IMR-90 (cell line): ENCODE results near the gene OR6C74. TPM values are rescaled to one million over a fixed set of nuclear protein-coding genes. Genes with fewer than 3 reads are reported as not detected.

ENCODE experiments used
- ATAC-seq: fragments of 200-7000 bp; cut with Tn5 transposase; 2 replicates; pipeline ENCODE4 v1.9.1; 2020; ENCODE audit warnings: low read depth, mild to moderate bottlenecking, moderate library complexity
- BruUV-seq: library from RNA; stranded (reverse); fragments of 400-500 nt; replicated peaks from 2 replicates; lab custom pipeline; 2021; lab: Mats Ljungman, UMichigan
- CTCF ChIA-PET: fragments of 300-600 bp; formaldehyde crosslinking; extraction: SDS; loops from one replicate; lab custom pipeline; 2021; ENCODE audit warnings: antibody characterized with exemption; lab: Yijun Ruan, JAX
- POLR2A ChIA-PET: fragments of 300-600 bp; sonication (Branson Sonifier 250); formaldehyde crosslinking; loops from one replicate; lab custom pipeline; 2022; ENCODE audit warnings: antibody characterized with exemption; ENCODE audit not compliant: unreplicated experiment; lab: Charles Lee
- DNase-seq: peaks from one replicate; pipeline ENCODE4 v3.0.0; 2013
- H2AFZ ChIP-seq: replicated peaks from 2 replicates; pipeline ENCODE3; 2013; ENCODE audit warnings: low read length, mild to moderate bottlenecking; ENCODE audit not compliant: poor library complexity
- H2AK5ac ChIP-seq: 2 replicates; pipeline ENCODE4 v1.6.1; 2013; ENCODE audit warnings: low read depth, low read length, inconsistent platforms
- H2AK9ac ChIP-seq: replicated peaks from 2 replicates; pipeline ENCODE3; 2013; ENCODE audit warnings: mild to moderate bottlenecking, low read depth, low read length, moderate library complexity; ENCODE audit not compliant: poor library complexity
- H2BK120ac ChIP-seq: 2 replicates; pipeline ENCODE4 v1.6.1; 2013; ENCODE audit warnings: low read depth, low read length, inconsistent platforms
- H2BK15ac ChIP-seq: 3 replicates; pipeline ENCODE4 v1.6.1; 2013; ENCODE audit warnings: low read depth, low read length, inconsistent platforms
- H2BK20ac ChIP-seq: 2 replicates; pipeline ENCODE4 v1.6.1; 2013; ENCODE audit warnings: low read depth, mild to moderate bottlenecking, inconsistent platforms, low read length, moderate library complexity
- H2BK5ac ChIP-seq: 2 replicates; pipeline ENCODE4 v1.6.1; 2013; ENCODE audit warnings: mild to moderate bottlenecking, low read depth, low read length, inconsistent platforms; ENCODE audit not compliant: poor library complexity, severe bottlenecking
- H3K14ac ChIP-seq: replicated peaks from 2 replicates; pipeline ENCODE4 v1.6.1; 2013; ENCODE audit warnings: low read depth, low read length, inconsistent platforms
- H3K18ac ChIP-seq: 2 replicates; pipeline ENCODE4 v1.6.1; 2013; ENCODE audit warnings: low read depth, low read length, control low read depth
- H3K23ac ChIP-seq: 2 replicates; pipeline ENCODE4 v1.6.1; 2013; ENCODE audit warnings: low read depth, low read length, inconsistent platforms
- H3K27ac ChIP-seq: 2 replicates; pipeline ENCODE4 v1.5.1; 2013; ENCODE audit warnings: mild to moderate bottlenecking, control low read depth, low read length; ENCODE audit not compliant: insufficient read depth
- H3K27me3 ChIP-seq: 2 replicates; pipeline ENCODE4 v1.6.1; 2013; ENCODE audit warnings: low read length; ENCODE audit not compliant: control insufficient read depth, insufficient read depth
- H3K36me3 ChIP-seq: 2 replicates; pipeline ENCODE4 v1.6.1; 2013; ENCODE audit warnings: low read length, mixed read lengths; ENCODE audit not compliant: control insufficient read depth, insufficient read depth
- H3K4ac ChIP-seq: 2 replicates; pipeline ENCODE4 v1.6.1; 2013; ENCODE audit warnings: low read depth, low read length, inconsistent platforms
- H3K4me1 ChIP-seq: 2 replicates; pipeline ENCODE4 v1.6.1; 2013; ENCODE audit warnings: low read length, mixed read lengths; ENCODE audit not compliant: control insufficient read depth, insufficient read depth
- H3K4me2 ChIP-seq: 2 replicates; pipeline ENCODE4 v1.6.1; 2013; ENCODE audit warnings: low read depth, mild to moderate bottlenecking, control low read depth, low read length, moderate library complexity
- H3K4me3 ChIP-seq: 2 replicates; pipeline ENCODE4 v1.5.1; 2013; ENCODE audit warnings: low read depth, mild to moderate bottlenecking, control low read depth, low read length, moderate library complexity; ENCODE audit not compliant: insufficient read depth
- H3K56ac ChIP-seq: 2 replicates; pipeline ENCODE4 v1.6.1; 2013; ENCODE audit warnings: low read length, inconsistent platforms; ENCODE audit not compliant: insufficient read depth; ENCODE audit errors: extremely low read depth
- H3K79me1 ChIP-seq, 2 experiments: 2 replicates each; pipeline ENCODE4 v1.6.1; 2013; ENCODE audit warnings: low read length in 2 of 2, inconsistent platforms in 1 of 2, low read depth in 1 of 2
- H3K9ac ChIP-seq: 2 replicates; pipeline ENCODE4 v1.6.1; 2013; ENCODE audit warnings: low read depth, low read length, control low read depth
- H3K9me1 ChIP-seq: 2 replicates; pipeline ENCODE4 v1.6.1; 2013; ENCODE audit warnings: low read length, inconsistent platforms; ENCODE audit not compliant: insufficient read depth
- H3K9me3 ChIP-seq: 2 replicates; pipeline ENCODE4 v1.6.1; 2013; ENCODE audit warnings: low read length; ENCODE audit not compliant: control insufficient read depth, insufficient read depth
- H4K20me1 ChIP-seq: 2 replicates; pipeline ENCODE4 v1.6.1; 2013; ENCODE audit warnings: low read length, inconsistent platforms; ENCODE audit not compliant: insufficient read depth
- H4K5ac ChIP-seq: 2 replicates; pipeline ENCODE4 v1.6.1; 2013; ENCODE audit warnings: mild to moderate bottlenecking, low read depth, low read length, control low read depth
- H4K8ac ChIP-seq, 2 experiments: 2 replicates each; pipeline ENCODE4 v1.6.1; 2013; ENCODE audit warnings: low read depth in 2 of 2, low read length in 2 of 2, control low read depth in 1 of 2, inconsistent platforms in 1 of 2
- H4K91ac ChIP-seq: 2 replicates; pipeline ENCODE4 v1.6.1; 2013; ENCODE audit warnings: low read depth, low read length, inconsistent platforms; ENCODE audit not compliant: insufficient read depth
- BHLHE40 ChIP-seq: fragments of 150-350 bp; IDR thresholded peaks from 2 replicates; pipeline ENCODE4 v1.6.1; 2016; ENCODE audit warnings: mild to moderate bottlenecking, low read depth, low read length
- MAFK ChIP-seq: IDR thresholded peaks from 2 replicates; pipeline ENCODE4 v1.6.1; 2012; ENCODE audit warnings: low read depth, low read length, improper control_type of control experiment
- WGBS, 2 experiments: methylation state at CpG; one replicate each; pipeline versions ENCODE4 v1.1.5 to v1.1.7; 2013; ENCODE audit warnings: missing lambda C conversion rate in 2 of 2; ENCODE audit not compliant: insufficient read length in 1 of 2; ENCODE audit errors: extremely low coverage in 2 of 2; 5-methylcytosine and 5-hydroxymethylcytosine counted together
- dilution Hi-C: fragments of 300-500 bp; cut with HindIII; formaldehyde crosslinking; loops from one replicate; pipeline ENCODE4 v1.14.3; 2018; ENCODE audit warnings: low sequenced_read_pairs; ENCODE audit not compliant: unreplicated experiment
- in situ Hi-C: fragments of 300-500 bp; cut with MboI; formaldehyde crosslinking; loops from 3 replicates; pipeline ENCODE4 v1.14.3; 2019; ENCODE audit warnings: low sequenced_read_pairs, inconsistent platforms, mixed read lengths
- intact Hi-C: fragments of 100-400 bp; cut with micrococcal nuclease; formaldehyde crosslinking; loops from 2 replicates; pipeline ENCODE4 v1.10.0; 2022
- polyA plus RNA-seq, 3 experiments: library from polyadenylated mRNA; depleted of rRNA; stranded (reverse); fragments of >200 nt; gene quantifications; 2 replicates each; pipeline ENCODE4 v1.2.3, GENCODE V29; 2012; ENCODE audit warnings: low replicate concordance in 1 of 3
- total RNA-seq: library from RNA; depleted of rRNA; stranded (reverse); fragments of >200 nt; gene quantifications from 2 replicates; pipeline ENCODE4 v1.2.3, GENCODE V29; 2012

OR6C74 gene
- total and polyA plus RNA-seq, 2 of the 4 experiments (the other 2 are of a cell fraction): not detected

GRCh38 chr12:55256831-55257230 is 12.4 kb downstream of the OR6C74 start:
- H2BK20ac ChIP-seq: no peak overlapping the region
- H3K9me1 ChIP-seq: no peaks in the 10 kb centered on the region
- H2AK9ac ChIP-seq: no peak overlapping the region
- no peak for ATAC-seq
- no peaks in the 10 kb centered on the region for H4K20me1 ChIP-seq
- intact Hi-C loops (no loop called here), dilution Hi-C loops (no loop called here), in situ Hi-C loops (no loop called here)
- no peak overlapping the region for H3K4me2 ChIP-seq
- no peaks in the 10 kb centered on the region for H3K4me1 ChIP-seq
- H3K79me1 ChIP-seq: no peaks in the 10 kb centered on the region
- H3K36me3 ChIP-seq: no peaks in the 10 kb centered on the region
- H3K18ac ChIP-seq: no peak overlapping the region
- no peak overlapping the region for H4K5ac ChIP-seq
- no TSS peak for BruUV-seq
- WGBS, 2 experiments: no CpG with 5 or more reads among the region's 4 CpGs
- H2BK15ac ChIP-seq: no peak overlapping the region
- no peak overlapping the region for H3K9ac ChIP-seq
- no peaks in the 10 kb centered on the region for H3K9me3 ChIP-seq
- CTCF ChIA-PET: no interaction called here
- no peak overlapping the region for H3K4ac ChIP-seq
- no peak overlapping the region for H3K27ac ChIP-seq
- H4K8ac ChIP-seq: no peak overlapping the region
- H2BK120ac ChIP-seq: no peak overlapping the region
- no peak overlapping the region for H3K4me3 ChIP-seq
- TF ChIP-seq MAFK (peak; percentile 67), BHLHE40 (no peak)
- no peak overlapping the region for H3K23ac ChIP-seq
- no peak overlapping the region for H3K56ac ChIP-seq
- H2AK5ac ChIP-seq: no peak overlapping the region
- DNase-seq: no peak
- H2AFZ ChIP-seq: no peak overlapping the region
- POLR2A ChIA-PET: no interaction called here
- H2BK5ac ChIP-seq: no peak overlapping the region
- H3K14ac ChIP-seq: no peak overlapping the region
- no peak overlapping the region for H4K91ac ChIP-seq
- H3K27me3 ChIP-seq: no peaks in the 10 kb centered on the region
